ENCODE measurements around the gene TMEM145. TPM values are rescaled to one million over a fixed set of nuclear protein-coding genes. Genes with fewer than 3 reads are reported as not detected.

TMEM145 gene
- total RNA-seq, 1 donor = not detected

DNA sequence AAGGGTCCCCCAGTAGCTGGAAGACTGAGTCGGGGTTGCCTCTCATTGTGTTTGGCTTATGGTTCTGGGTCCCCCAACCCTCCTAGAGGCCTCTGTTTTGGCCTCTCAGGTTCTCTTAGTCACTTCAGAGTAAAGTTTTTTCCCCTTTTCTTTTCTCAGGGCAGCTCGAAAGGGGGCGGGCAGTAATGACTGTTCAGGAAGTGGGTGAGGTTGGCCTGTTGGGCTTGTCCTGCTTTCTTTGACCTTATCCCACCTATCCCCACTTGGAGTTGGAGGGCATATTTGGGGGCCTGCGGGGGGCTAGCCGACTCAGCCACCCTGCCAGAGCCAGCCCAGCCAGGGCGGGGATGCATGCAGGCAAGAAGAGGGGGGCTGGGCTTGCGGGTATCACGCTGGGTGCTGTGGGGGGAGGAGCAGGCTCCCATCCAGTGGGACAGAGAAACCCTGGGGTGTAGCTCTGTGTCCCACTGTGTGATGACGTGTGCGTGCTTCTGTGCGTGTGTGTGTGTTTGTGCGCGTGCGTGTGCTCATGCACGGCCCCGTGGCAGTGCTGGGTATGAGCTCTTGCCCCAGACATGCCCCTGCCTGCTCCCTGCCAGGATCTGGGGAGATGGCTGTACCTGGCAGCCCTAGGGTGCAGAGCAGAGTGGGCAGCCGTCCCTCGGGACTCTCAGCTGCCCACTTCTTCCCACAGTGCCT lies 42.6 kb upstream of the TMEM145 start:
- peak overlapping the region; percentile 89 for H3K4me3 ChIP-seq (ENCODE audit: low read depth, low read length)
- DNase-seq (ENCODE audit: low read depth) = peak; percentile 85
- TF ChIP-seq, protein P1, sequence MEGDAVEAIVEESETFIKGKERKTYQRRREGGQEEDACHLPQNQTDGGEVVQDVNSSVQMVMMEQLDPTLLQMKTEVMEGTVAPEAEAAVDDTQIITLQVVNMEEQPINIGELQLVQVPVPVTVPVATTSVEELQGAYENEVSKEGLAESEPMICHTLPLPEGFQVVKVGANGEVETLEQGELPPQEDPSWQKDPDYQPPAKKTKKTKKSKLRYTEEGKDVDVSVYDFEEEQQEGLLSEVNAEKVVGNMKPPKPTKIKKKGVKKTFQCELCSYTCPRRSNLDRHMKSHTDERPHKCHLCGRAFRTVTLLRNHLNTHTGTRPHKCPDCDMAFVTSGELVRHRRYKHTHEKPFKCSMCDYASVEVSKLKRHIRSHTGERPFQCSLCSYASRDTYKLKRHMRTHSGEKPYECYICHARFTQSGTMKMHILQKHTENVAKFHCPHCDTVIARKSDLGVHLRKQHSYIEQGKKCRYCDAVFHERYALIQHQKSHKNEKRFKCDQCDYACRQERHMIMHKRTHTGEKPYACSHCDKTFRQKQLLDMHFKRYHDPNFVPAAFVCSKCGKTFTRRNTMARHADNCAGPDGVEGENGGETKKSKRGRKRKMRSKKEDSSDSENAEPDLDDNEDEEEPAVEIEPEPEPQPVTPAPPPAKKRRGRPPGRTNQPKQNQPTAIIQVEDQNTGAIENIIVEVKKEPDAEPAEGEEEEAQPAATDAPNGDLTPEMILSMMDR (IDR thresholded peaks at IDR 0.05; ENCODE audit: insufficient read depth, low read length) = no peak

DNA sequence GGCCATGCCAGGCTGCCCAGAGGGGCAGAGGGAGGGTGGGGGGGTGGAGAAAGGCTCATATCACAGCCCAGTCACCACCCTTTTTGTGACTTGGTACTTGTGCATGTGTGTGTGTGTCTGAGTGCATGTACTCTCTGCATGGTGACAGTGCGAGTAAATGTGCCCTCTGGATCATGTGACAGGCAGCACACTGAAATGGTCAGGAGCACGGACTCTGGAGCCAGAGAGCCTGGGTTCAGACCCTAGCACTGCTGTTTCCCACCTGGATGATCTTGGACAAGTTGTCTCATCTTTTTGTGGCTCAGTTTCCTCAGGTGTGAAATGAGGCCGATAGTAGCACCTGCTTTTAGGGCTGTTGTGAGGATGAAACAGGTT lies 42.1 kb upstream of the TMEM145 start:
- peak overlapping the region; percentile 89 for H3K4me3 ChIP-seq (ENCODE audit: low read depth, low read length)
- TF ChIP-seq, protein P1 (IDR thresholded peaks at IDR 0.05; ENCODE audit: insufficient read depth, low read length) = no peak
- no peak for DNase-seq (ENCODE audit: low read depth)

GRCh38 chr19:42271861-42272534 lies 41.1 kb upstream of the TMEM145 start:
- no peak for DNase-seq (ENCODE audit: low read depth)
- TF ChIP-seq, protein P1 (IDR thresholded peaks at IDR 0.05; ENCODE audit: insufficient read depth, low read length) = no peak
- no peak overlapping the region for H3K4me3 ChIP-seq (ENCODE audit: low read depth, low read length)

GRCh38 chr19:42272535-42272897 lies 40.6 kb upstream of the TMEM145 start:
- DNase-seq (ENCODE audit: low read depth) = no peak
- no peak overlapping the region for H3K4me3 ChIP-seq (ENCODE audit: low read depth, low read length)
- TF ChIP-seq, protein P1 (IDR thresholded peaks at IDR 0.05; ENCODE audit: insufficient read depth, low read length) = no peak

DNA sequence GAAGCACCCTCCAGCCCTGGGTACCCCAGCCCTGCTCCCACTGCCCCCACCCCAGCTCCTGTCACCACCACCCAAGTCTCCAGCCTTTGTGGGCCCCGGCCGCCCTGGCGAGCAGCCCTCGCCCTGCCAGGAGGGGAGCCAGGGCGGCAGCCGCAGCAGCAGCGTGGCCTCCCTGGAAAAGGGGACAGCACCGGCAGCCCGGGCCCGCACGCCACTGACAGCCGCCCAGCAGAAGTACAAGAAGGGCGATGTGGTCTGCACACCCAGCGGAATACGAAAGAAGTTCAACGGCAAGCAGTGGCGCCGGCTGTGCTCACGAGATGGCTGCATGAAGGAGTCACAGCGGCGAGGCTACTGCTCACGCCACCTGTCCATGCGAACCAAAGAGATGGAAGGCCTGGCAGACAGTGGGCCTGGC lies 40.1 kb upstream of the TMEM145 start:
- DNase-seq (ENCODE audit: low read depth) = no peak
- TF ChIP-seq, protein P1 (IDR thresholded peaks at IDR 0.05; ENCODE audit: insufficient read depth, low read length) = no peak
- no peak overlapping the region for H3K4me3 ChIP-seq (ENCODE audit: low read depth, low read length)

- no peak overlapping the region for H3K4me3 ChIP-seq (ENCODE audit: low read depth, low read length)
- TF ChIP-seq, protein P1 (IDR thresholded peaks at IDR 0.05; ENCODE audit: insufficient read depth, low read length) = no peak
- no peak for DNase-seq (ENCODE audit: low read depth)
These were observed 39.6 kb upstream of the TMEM145 start for GRCh38 chr19:42273407-42274064.
